ENCODE data around the gene ANKHD1.

GRCh38 chr5:140413230-140413629 is 11.6 kb downstream of the ANKHD1 start:
- no peak for TF ChIP-seq EZH2 (IDR thresholded peaks at IDR 0.05)
- no peak for TF ChIP-seq POLR2AphosphoS5 (IDR thresholded peaks at IDR 0.05; ENCODE audit: borderline replicate concordance, low read depth, low read length)
- no peak for TF ChIP-seq FOXP2 (optimal IDR thresholded peaks at IDR 0.05; ENCODE audit: control extremely low read depth, extremely low read length, insufficient read depth)

Measured in SK-N-MC (cell line).